GM23338 (cell line): Measurements from ENCODE around the gene OR4K2. TPM values are rescaled to one million over a fixed set of nuclear protein-coding genes. Genes with fewer than 3 reads are reported as not detected.

ENCODE experiments used
- ATAC-seq: fragments of 200-7000 bp; cut with Tn5 transposase; 3 replicates; pipeline ENCODE4 v1.9.1; 2020
- DNase-seq: peaks from one replicate; pipeline ENCODE4 v3.0.0-alpha.2; 2015; ENCODE audit warnings: low spot score
- H2AFZ ChIP-seq: fragments of 200-600 bp; sonication (generic); 2 replicates; pipeline ENCODE4 v1.8.0; 2016; ENCODE audit warnings: antibody characterized with exemption, mild to moderate bottlenecking, moderate library complexity
- H3F3A ChIP-seq: fragments of 200-600 bp; sonication (generic); replicated peaks from 2 replicates; pipeline ENCODE4 v1.8.0; 2017; ENCODE audit warnings: antibody characterized with exemption, mixed run types, low read depth
- H3K27ac ChIP-seq: fragments of 200-600 bp; sonication (generic); 2 replicates; pipeline ENCODE4 v1.6.1; 2016; ENCODE audit warnings: low read depth
- H3K27me3 ChIP-seq: fragments of 200-600 bp; sonication (generic); 2 replicates; pipeline ENCODE4 v1.8.0; 2016; ENCODE audit warnings: mild to moderate bottlenecking, mixed run types, moderate library complexity; ENCODE audit not compliant: insufficient read depth
- H3K36me3 ChIP-seq: fragments of 200-600 bp; sonication (generic); 2 replicates; pipeline ENCODE4 v1.8.0; 2016; ENCODE audit warnings: mild to moderate bottlenecking; ENCODE audit not compliant: insufficient read depth
- H3K4me1 ChIP-seq: fragments of 200-600 bp; sonication (generic); 2 replicates; pipeline ENCODE4 v1.8.0; 2016; ENCODE audit warnings: mild to moderate bottlenecking, moderate library complexity; ENCODE audit not compliant: insufficient read depth
- H3K4me2 ChIP-seq: fragments of 200-600 bp; sonication (generic); 2 replicates; pipeline ENCODE4 v1.7.1; 2017; ENCODE audit warnings: mixed run types
- H3K4me3 ChIP-seq: fragments of 200-600 bp; sonication (generic); 2 replicates; pipeline ENCODE4 v1.6.1; 2016; ENCODE audit warnings: mixed run types
- H3K79me2 ChIP-seq: fragments of 200-600 bp; sonication (generic); replicated peaks from 2 replicates; pipeline ENCODE4 v1.8.0; 2017; ENCODE audit warnings: mild to moderate bottlenecking; ENCODE audit not compliant: insufficient read depth
- H3K9me2 ChIP-seq: fragments of 200-600 bp; sonication (generic); 2 replicates; pipeline ENCODE4 v1.8.0; 2017; ENCODE audit not compliant: insufficient read depth
- H4K20me1 ChIP-seq: fragments of 200-600 bp; sonication (generic); replicated peaks from 2 replicates; pipeline ENCODE4 v1.8.0; 2017; ENCODE audit warnings: mild to moderate bottlenecking; ENCODE audit not compliant: insufficient read depth
- H3K27ac Mint-ChIP-seq: 2 replicates; pipeline ENCODE4 v1.8.0; 2020; ENCODE audit warnings: inconsistent platforms, mild to moderate bottlenecking, moderate library complexity, mixed read lengths
- H3K27me3 Mint-ChIP-seq: 3 replicates; pipeline ENCODE4 v1.8.0; 2022; ENCODE audit warnings: low read depth, mild to moderate bottlenecking, moderate library complexity, mixed read lengths, inconsistent platforms; ENCODE audit not compliant: insufficient read depth, poor library complexity
- H3K36me3 Mint-ChIP-seq: 3 replicates; pipeline ENCODE4 v1.8.0; 2021; ENCODE audit warnings: low read depth, mild to moderate bottlenecking, inconsistent platforms, moderate library complexity, mixed read lengths
- H3K4me1 Mint-ChIP-seq: 3 replicates; pipeline ENCODE4 v1.8.0; 2020; ENCODE audit warnings: mild to moderate bottlenecking, inconsistent platforms, mixed read lengths
- H3K4me3 Mint-ChIP-seq: 3 replicates; pipeline ENCODE4 v1.8.0; 2021; ENCODE audit warnings: moderate library complexity, mild to moderate bottlenecking, inconsistent platforms, mixed read lengths
- H3K9me3 Mint-ChIP-seq: 3 replicates; pipeline ENCODE4 v1.8.0; 2020; ENCODE audit warnings: moderate library complexity, mild to moderate bottlenecking, inconsistent platforms, mixed read lengths
- CREB1 ChIP-seq: fragments of 250-450 bp; sonication (Bioruptor Pico); IDR thresholded peaks from 2 replicates; pipeline ENCODE4 v1.5.0; 2020; ENCODE audit warnings: low read depth, mild to moderate bottlenecking, moderate library complexity
- ETS1 ChIP-seq: IDR thresholded peaks from 2 replicates; pipeline ENCODE4 v1.6.1; 2016; ENCODE audit warnings: antibody characterized with exemption
- EZH2 ChIP-seq: fragments of 200-600 bp; sonication (generic); IDR thresholded peaks from one replicate; pipeline ENCODE4 v1.8.0; 2017; ENCODE audit warnings: antibody characterized with exemption, mild to moderate bottlenecking, low read depth; ENCODE audit not compliant: unreplicated experiment
- EZH2phosphoT487 ChIP-seq: fragments of 200-600 bp; sonication (generic); IDR thresholded peaks from one replicate; pipeline ENCODE4 v1.8.1; 2018; ENCODE audit warnings: antibody characterized with exemption; ENCODE audit not compliant: unreplicated experiment
- JUNB ChIP-seq: IDR thresholded peaks from one replicate; pipeline ENCODE4 v1.6.1; 2016; ENCODE audit warnings: antibody characterized with exemption; ENCODE audit not compliant: unreplicated experiment
- NANOG ChIP-seq: IDR thresholded peaks from 2 replicates; pipeline ENCODE4 v1.6.1; 2016; ENCODE audit warnings: antibody characterized with exemption, borderline replicate concordance
- POLR2AphosphoS5 ChIP-seq: IDR thresholded peaks from 2 replicates; pipeline ENCODE4 v1.6.1; 2016; ENCODE audit warnings: antibody characterized with exemption, low read depth
- REST ChIP-seq: IDR thresholded peaks from one replicate; pipeline ENCODE4 v1.6.1; 2018; ENCODE audit warnings: antibody characterized with exemption; ENCODE audit not compliant: unreplicated experiment
- STAT1 ChIP-seq: IDR thresholded peaks from one replicate; pipeline ENCODE4 v1.6.1; 2016; ENCODE audit warnings: antibody characterized with exemption; ENCODE audit not compliant: unreplicated experiment
- ZNF114 ChIP-seq: fragments of 250-450 bp; sonication (Bioruptor Pico); IDR thresholded peaks from 2 replicates; pipeline ENCODE4 v1.5.0; 2020; ENCODE audit warnings: mild to moderate bottlenecking, moderate library complexity
- ZNF331 ChIP-seq: fragments of 250-450 bp; sonication (Bioruptor Pico); IDR thresholded peaks from 2 replicates; pipeline ENCODE4 v1.5.0; 2020; ENCODE audit warnings: low read depth, mild to moderate bottlenecking, moderate library complexity
- ZNF462 ChIP-seq: fragments of 250-450 bp; sonication (Bioruptor Pico); IDR thresholded peaks from 2 replicates; pipeline ENCODE4 v1.5.0; 2020; ENCODE audit warnings: mild to moderate bottlenecking, moderate library complexity
- polyA plus RNA-seq: library from polyadenylated mRNA; unstranded; fragments of >200 nt; fragmentation: Nextera tagmentation; extraction: Ambion mirVana; gene quantifications from 2 replicates; pipeline ENCODE4 v1.2.1, GENCODE V29; 2016
- total RNA-seq: library from RNA; depleted of rRNA; stranded (reverse); fragments of >200 nt; shearing (Covaris generic); gene quantifications from 2 replicates; pipeline ENCODE4 v1.2.3, GENCODE V29; 2014
- TF ChIP-seq, protein P1 (sequence below), 2 experiments: fragments of 200-600 bp in 1 of 2; sonication (generic) in 1 of 2; conservative IDR thresholded peaks; 2 replicates each; pipeline versions ENCODE4 v1.5.1 to v1.6.1; 2016 to 2017; ENCODE audit warnings: antibody characterized with exemption in 2 of 2, low read depth in 2 of 2, mild to moderate bottlenecking in 2 of 2, moderate library complexity in 1 of 2

The OR4K2 gene
- total and polyA plus RNA-seq, 2 experiments from 2014 or later, result not detected

DNA sequence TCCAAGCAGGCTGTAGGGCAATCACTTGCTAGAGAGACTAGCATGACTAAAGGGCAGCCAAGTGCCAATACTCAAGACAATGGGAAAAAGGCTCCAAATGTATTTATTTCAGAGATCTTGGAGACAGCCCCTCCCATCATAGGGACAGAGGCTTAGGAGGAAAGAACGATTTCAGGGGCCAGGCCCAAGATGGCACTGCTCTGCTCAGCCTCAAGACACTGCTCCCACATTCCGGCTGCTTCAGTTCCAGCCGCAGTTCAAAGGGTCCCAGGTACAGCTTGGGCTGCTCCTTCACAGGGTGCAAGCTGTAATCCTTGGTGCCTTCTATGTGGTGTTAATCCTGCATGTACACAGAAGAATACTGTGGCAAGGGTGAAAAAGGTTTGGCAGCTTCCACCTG is 26.1 kb downstream of the OR4K2 start:
- peaks cover 75% of the 10 kb centered on the region; the same call in 2 of the 3 replicates for H3K9me3 Mint-ChIP-seq
- no peaks in the 10 kb centered on the region for H3F3A ChIP-seq
- H3K36me3 Mint-ChIP-seq, result peaks cover 54% of the 10 kb centered on the region
- no peak for TF ChIP-seq JUNB
- TF ChIP-seq STAT1, result no peak
- TF ChIP-seq EZH2, result no peak
- TF ChIP-seq NANOG, result no peak
- no peak for TF ChIP-seq CREB1
- no peak for TF ChIP-seq ETS1
- TF ChIP-seq ZNF114 (CRISPR knock-in tag), result no peak
- TF ChIP-seq, protein P1, sequence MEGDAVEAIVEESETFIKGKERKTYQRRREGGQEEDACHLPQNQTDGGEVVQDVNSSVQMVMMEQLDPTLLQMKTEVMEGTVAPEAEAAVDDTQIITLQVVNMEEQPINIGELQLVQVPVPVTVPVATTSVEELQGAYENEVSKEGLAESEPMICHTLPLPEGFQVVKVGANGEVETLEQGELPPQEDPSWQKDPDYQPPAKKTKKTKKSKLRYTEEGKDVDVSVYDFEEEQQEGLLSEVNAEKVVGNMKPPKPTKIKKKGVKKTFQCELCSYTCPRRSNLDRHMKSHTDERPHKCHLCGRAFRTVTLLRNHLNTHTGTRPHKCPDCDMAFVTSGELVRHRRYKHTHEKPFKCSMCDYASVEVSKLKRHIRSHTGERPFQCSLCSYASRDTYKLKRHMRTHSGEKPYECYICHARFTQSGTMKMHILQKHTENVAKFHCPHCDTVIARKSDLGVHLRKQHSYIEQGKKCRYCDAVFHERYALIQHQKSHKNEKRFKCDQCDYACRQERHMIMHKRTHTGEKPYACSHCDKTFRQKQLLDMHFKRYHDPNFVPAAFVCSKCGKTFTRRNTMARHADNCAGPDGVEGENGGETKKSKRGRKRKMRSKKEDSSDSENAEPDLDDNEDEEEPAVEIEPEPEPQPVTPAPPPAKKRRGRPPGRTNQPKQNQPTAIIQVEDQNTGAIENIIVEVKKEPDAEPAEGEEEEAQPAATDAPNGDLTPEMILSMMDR (conservative IDR thresholded peaks at IDR 0.05; ENCODE audit: low read depth in 2 of 2), result no peak
- no peak for TF ChIP-seq EZH2phosphoT487
- TF ChIP-seq REST, result no peak
- TF ChIP-seq ZNF331 (CRISPR knock-in tag), result no peak
- no peak for TF ChIP-seq POLR2AphosphoS5
- no peak for TF ChIP-seq ZNF462 (CRISPR knock-in tag)
- no peaks in the 10 kb centered on the region for H3K79me2 ChIP-seq
- H3K4me3 Mint-ChIP-seq, result no peak overlapping the region
- H3K27ac Mint-ChIP-seq, result no peak overlapping the region
- no peak for DNase-seq
- H4K20me1 ChIP-seq, result no peaks in the 10 kb centered on the region
- H3K27me3 Mint-ChIP-seq, result no peaks in the 10 kb centered on the region
- H3K36me3 ChIP-seq, result peaks cover 29% of the 10 kb centered on the region
- H3K4me2 ChIP-seq, result no peak overlapping the region
- no peak overlapping the region for H3K4me3 ChIP-seq
- no peak for ATAC-seq
- no peaks in the 10 kb centered on the region for H3K27me3 ChIP-seq
- no peaks in the 10 kb centered on the region for H3K4me1 ChIP-seq
- no peaks in the 10 kb centered on the region for H3K9me2 ChIP-seq
- H3K27ac ChIP-seq, result no peak overlapping the region
- H2AFZ ChIP-seq, result no peak overlapping the region
- no peaks in the 10 kb centered on the region for H3K4me1 Mint-ChIP-seq
